ENCODE results near the gene LIN28B. TPM values are rescaled to one million over a fixed set of nuclear protein-coding genes. Genes with fewer than 3 reads are reported as not detected.
A peak's percentile ranks its signal among the peaks of the same experiment; 100 is the strongest.

Gene LIN28B
- total and polyA plus RNA-seq, 3 donors from 2014 or later: 5.7 to 7.3 (median 6.7) TPM

DNA sequence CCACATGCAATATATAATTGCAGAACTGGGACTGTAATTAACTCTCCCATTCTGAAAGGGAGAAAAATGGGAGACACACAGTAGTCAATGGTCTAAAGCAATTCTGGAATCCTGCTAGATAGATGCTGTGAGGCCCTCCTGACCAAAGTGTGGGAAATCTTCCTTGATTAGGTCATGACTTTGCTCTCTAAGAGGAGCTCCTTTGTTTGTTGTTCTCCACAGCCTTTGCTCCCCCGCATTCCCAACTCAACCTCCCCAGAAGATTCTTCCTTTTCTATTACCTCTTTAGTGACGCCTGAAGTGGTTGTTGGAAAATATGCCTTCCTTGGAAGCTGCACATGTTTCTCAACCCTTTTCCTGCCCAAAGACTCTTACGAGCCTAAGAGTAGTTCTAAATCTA lies 28.8 kb upstream of the LIN28B start:
- no peak overlapping the region for H3K4me3 ChIP-seq
- no peaks in the 10 kb centered on the region for H3K4me1 ChIP-seq
- intact Hi-C loops (cut with DNase I; ENCODE audit: low total_unique reads): no loop called here
- H3K9me3 ChIP-seq: no peaks in the 10 kb centered on the region
- WGBS, 2 donors: 28 to 56% methylated on average over 3 of the region's 3 CpGs
- TF ChIP-seq POLR2A (IDR thresholded peaks at IDR 0.05): no peak
- no peak for TF ChIP-seq CTCF (IDR thresholded peaks at IDR 0.05)
- H3K27me3 ChIP-seq: no peaks in the 10 kb centered on the region
- no peaks in the 10 kb centered on the region for H3K36me3 ChIP-seq (ENCODE audit: low read depth, missing control alignments)
- no peak overlapping the region for H3K27ac ChIP-seq
- DNase-seq: peak; percentile 50

- H3K4me1 ChIP-seq: no peaks in the 10 kb centered on the region
- intact Hi-C loops (cut with DNase I; ENCODE audit: low total_unique reads): no loop called here
- H3K27ac ChIP-seq: no peak overlapping the region
- TF ChIP-seq CTCF (IDR thresholded peaks at IDR 0.05) (no peak), POLR2A (IDR thresholded peaks at IDR 0.05) (no peak)
- H3K9me3 ChIP-seq: no peaks in the 10 kb centered on the region
- no peak for DNase-seq
- no peak overlapping the region for H3K4me3 ChIP-seq
- H3K36me3 ChIP-seq (ENCODE audit: low read depth, missing control alignments): no peaks in the 10 kb centered on the region
- WGBS, 2 donors: 78 to 94% methylated on average over 5 of the region's 5 CpGs
- H3K27me3 ChIP-seq: no peaks in the 10 kb centered on the region
These were observed 27.6 kb upstream of the LIN28B start for GRCh38 chr6:104929353-104929752.

- Histone ChIP-seq H3K27ac (no peak overlapping the region), H3K4me1 (no peaks in the 10 kb centered on the region), H3K4me3 (no peak overlapping the region), H3K36me3 (ENCODE audit: low read depth, missing control alignments) (no peaks in the 10 kb centered on the region), H3K9me3 (no peaks in the 10 kb centered on the region), H3K27me3 (no peaks in the 10 kb centered on the region)
- TF ChIP-seq CTCF (IDR thresholded peaks at IDR 0.05): no peak
- no peak for DNase-seq
- intact Hi-C loops (cut with DNase I; ENCODE audit: low total_unique reads): no loop called here
- WGBS, 2 donors: 70 to 86% methylated on average over 2 of the region's 2 CpGs
These were observed 26.0 kb upstream of the LIN28B start for GRCh38 chr6:104930939-104931338.

- no peaks in the 10 kb centered on the region for H3K27me3 ChIP-seq
- intact Hi-C loops (cut with DNase I; ENCODE audit: low total_unique reads): no loop called here
- WGBS, 2 donors: 59 to 73% methylated on average over 27 to 38 of the region's 38 CpGs
These were observed 20.0 kb upstream of the LIN28B start for GRCh38 chr6:104936766-104937535.

More at GRCh38 chr6:104936766-104937535, 20.0 kb upstream of the LIN28B start:
- peak overlapping the region; percentile 18 to 35 for H3K4me3 ChIP-seq
- H3K27ac ChIP-seq: no peak overlapping the region
- no peak for TF ChIP-seq CTCF (IDR thresholded peaks at IDR 0.05)
- TF ChIP-seq POLR2A (IDR thresholded peaks at IDR 0.05): no peak
- no peaks in the 10 kb centered on the region for H3K4me1 ChIP-seq
- DNase-seq: peak; percentile 33
- no peaks in the 10 kb centered on the region for H3K36me3 ChIP-seq (ENCODE audit: low read depth, missing control alignments)
- H3K9me3 ChIP-seq: no peaks in the 10 kb centered on the region
